SK-N-SH (cell line): Measurements from ENCODE around the gene SPAG4. TPM values are rescaled to one million over a fixed set of nuclear protein-coding genes. Genes with fewer than 3 reads are reported as not detected.

Experiments used
- CTCF ChIA-PET: fragments of 300-600, 350-600 bp; formaldehyde crosslinking; extraction: SDS; loops from one replicate; lab custom pipeline; 2021; lab: Yijun Ruan, JAX
- POLR2A ChIA-PET: fragments of 350-600 bp; sonication (Branson Sonifier 250); formaldehyde crosslinking; extraction: SDS; loops from one replicate; lab custom pipeline; 2020; ENCODE audit warnings: antibody characterized with exemption, inconsistent platforms; lab: Yijun Ruan, JAX
- DNase-seq: peaks from one replicate; pipeline ENCODE4 v3.0.0; 2012
- H2AFZ ChIP-seq: fragments of 200-600 bp; sonication (generic); 2 replicates; pipeline ENCODE4 v1.8.1; 2016; ENCODE audit warnings: antibody characterized with exemption, mild to moderate bottlenecking, low read depth
- H3F3A ChIP-seq: fragments of 200-600 bp; sonication (generic); replicated peaks from 2 replicates; pipeline ENCODE3; 2016; ENCODE audit warnings: antibody characterized with exemption, mild to moderate bottlenecking; ENCODE audit not compliant: insufficient read depth
- H3K27ac ChIP-seq, 2 experiments: fragments of 200-500 bp in 1 of 2; fragments of 200-600 bp in 1 of 2; sonication (Bioruptor generic) in 1 of 2; sonication (generic), shearing (Covaris generic) in 1 of 2; 2 replicates each; pipeline versions ENCODE4 v1.5.1 to v1.6.1; 2014 to 2016; ENCODE audit warnings: low read depth in 2 of 2, inconsistent platforms in 1 of 2, low read length in 1 of 2, mild to moderate bottlenecking in 1 of 2, mixed read lengths in 1 of 2
- H3K27me3 ChIP-seq: fragments of 200-600 bp; sonication (generic), shearing (Covaris generic); 2 replicates; pipeline ENCODE4 v1.6.1; 2016; ENCODE audit warnings: mixed run types; ENCODE audit not compliant: insufficient read depth
- H3K36me3 ChIP-seq, 2 experiments: fragments of 200-500 bp in 1 of 2; fragments of 200-600 bp in 1 of 2; sonication (Bioruptor generic) in 1 of 2; sonication (generic) in 1 of 2; replicated peaks in 1 of 2; 2 replicates each; pipeline versions ENCODE3 to v1.5.1; 2014 to 2016; ENCODE audit warnings: low read length in 1 of 2, mild to moderate bottlenecking in 1 of 2; ENCODE audit not compliant: insufficient read depth in 2 of 2, control insufficient read depth in 1 of 2
- H3K4me1 ChIP-seq, 2 experiments: fragments of 200-500 bp in 1 of 2; fragments of 200-600 bp in 1 of 2; sonication (Bioruptor generic) in 1 of 2; sonication (generic), shearing (Covaris generic) in 1 of 2; 2 replicates each; pipeline versions ENCODE4 v1.5.1 to v1.6.1; 2014 to 2016; ENCODE audit warnings: low read depth in 1 of 2, low read length in 1 of 2, mixed run types in 1 of 2; ENCODE audit not compliant: insufficient read depth in 2 of 2, control insufficient read depth in 1 of 2
- H3K4me2 ChIP-seq: fragments of 200-600 bp; sonication (generic), shearing (Covaris generic); 2 replicates; pipeline ENCODE4 v1.6.1; 2017; ENCODE audit warnings: mixed run types
- H3K4me3 ChIP-seq, 2 experiments: fragments of 200-500 bp in 1 of 2; fragments of 200-600 bp in 1 of 2; sonication (Bioruptor generic) in 1 of 2; sonication (generic), shearing (Covaris generic) in 1 of 2; 2 replicates each; pipeline versions ENCODE4 v1.5.1 to v1.8.1; 2014 to 2016; ENCODE audit warnings: low read depth in 2 of 2, inconsistent platforms in 1 of 2, low read length in 1 of 2, mild to moderate bottlenecking in 1 of 2, mixed read lengths in 1 of 2, moderate library complexity in 1 of 2
- H3K79me2 ChIP-seq: fragments of 200-600 bp; sonication (generic); 2 replicates; pipeline ENCODE4 v1.8.1; 2017; ENCODE audit warnings: mild to moderate bottlenecking; ENCODE audit not compliant: insufficient read depth
- H3K9ac ChIP-seq: fragments of 200-600 bp; sonication (generic); 2 replicates; pipeline ENCODE4 v1.6.1; 2017; ENCODE audit warnings: mixed run types
- H3K9me2 ChIP-seq: fragments of 200-600 bp; sonication (generic); 2 replicates; pipeline ENCODE4 v1.6.1; 2017; ENCODE audit warnings: mixed run types
- H3K9me3 ChIP-seq: fragments of 200-600 bp; sonication (generic); 2 replicates; pipeline ENCODE4 v1.6.1; 2017; ENCODE audit warnings: mixed run types, mild to moderate bottlenecking, moderate library complexity
- H4K20me1 ChIP-seq: fragments of 200-600 bp; sonication (generic); 2 replicates; pipeline ENCODE4 v1.6.1; 2017; ENCODE audit warnings: mild to moderate bottlenecking, mixed run types; ENCODE audit not compliant: insufficient read depth
- CHD2 ChIP-seq: fragments of 150-350 bp; IDR thresholded peaks from 2 replicates; pipeline ENCODE4 v1.6.1; 2018; ENCODE audit warnings: low read length; ENCODE audit not compliant: partially characterized antibody
- EP300 ChIP-seq, 2 experiments: IDR thresholded peaks; 2 replicates each; pipeline versions ENCODE4 v1.4.0 to v1.6.1; 2012; ENCODE audit warnings: borderline replicate concordance in 1 of 2, low read depth in 1 of 2, low read length in 1 of 2
- FOSL2 ChIP-seq: IDR thresholded peaks from 2 replicates; pipeline ENCODE4 v1.4.0; 2012; ENCODE audit warnings: low read depth, mild to moderate bottlenecking, moderate library complexity, borderline replicate concordance
- GABPA ChIP-seq: IDR thresholded peaks from 2 replicates; pipeline ENCODE4 v1.4.0; 2012; ENCODE audit warnings: low read depth, mild to moderate bottlenecking
- GATA2 ChIP-seq: sonication (generic); formaldehyde crosslinking; IDR thresholded peaks from 2 replicates; pipeline ENCODE4 v1.5.0; 2020; ENCODE audit warnings: mild to moderate bottlenecking, missing genetic modification reagents
- JUND ChIP-seq: IDR thresholded peaks from 2 replicates; pipeline ENCODE4 v1.4.0; 2012
- MEF2A ChIP-seq: IDR thresholded peaks from 2 replicates; pipeline ENCODE4 v1.4.0; 2012; ENCODE audit warnings: low read depth, borderline replicate concordance
- NFIC ChIP-seq: IDR thresholded peaks from 2 replicates; pipeline ENCODE4 v1.4.0; 2012; ENCODE audit warnings: borderline replicate concordance
- NRF1 ChIP-seq: IDR thresholded peaks from 2 replicates; pipeline ENCODE4 v1.6.1; 2012; ENCODE audit warnings: low read depth, mild to moderate bottlenecking, low read length
- POLR2AphosphoS5 ChIP-seq: IDR thresholded peaks from 2 replicates; pipeline ENCODE4 v1.6.1; 2012; ENCODE audit warnings: low read depth, low read length
- RAD21 ChIP-seq: IDR thresholded peaks from 2 replicates; pipeline ENCODE4 v1.6.1; 2012; ENCODE audit warnings: mild to moderate bottlenecking, low read length
- RFX5 ChIP-seq: IDR thresholded peaks from 2 replicates; pipeline ENCODE4 v1.6.1; 2012; ENCODE audit warnings: mild to moderate bottlenecking, improper control_type of control experiment, low read length
- SIN3A ChIP-seq: IDR thresholded peaks from 2 replicates; pipeline ENCODE4 v1.6.1; 2012; ENCODE audit warnings: low read depth, mild to moderate bottlenecking, low read length, moderate library complexity, borderline replicate concordance
- SMC3 ChIP-seq: IDR thresholded peaks from 2 replicates; pipeline ENCODE4 v1.6.1; 2012; ENCODE audit warnings: low read depth, low read length, improper control_type of control experiment
- TAF1 ChIP-seq: IDR thresholded peaks from 2 replicates; pipeline ENCODE4 v1.6.1; 2012; ENCODE audit warnings: low read depth, mild to moderate bottlenecking, low read length, moderate library complexity, borderline replicate concordance
- TEAD4 ChIP-seq: IDR thresholded peaks from 2 replicates; pipeline ENCODE4 v1.4.0; 2012; ENCODE audit warnings: mild to moderate bottlenecking, borderline replicate concordance; ENCODE audit not compliant: insufficient read depth
- WGBS: methylation state at CpG from one replicate; pipeline ENCODE4 v1.1.6; 2017; ENCODE audit warnings: low lambda C conversion rate; 5-methylcytosine and 5-hydroxymethylcytosine counted together
- polyA plus RNA-seq, 3 experiments: library from polyadenylated mRNA; depleted of rRNA; stranded (reverse); fragments of >200 nt; gene quantifications; 2 replicates each; pipeline ENCODE4 v1.2.3, GENCODE V29; 2012
- TF ChIP-seq, protein P1 (sequence below): IDR thresholded peaks from 2 replicates; pipeline ENCODE4 v1.4.0; 2012; ENCODE audit warnings: low read depth, borderline replicate concordance
- TF ChIP-seq, protein P2 (sequence below): fragments of 200-600 bp; sonication (generic); IDR thresholded peaks from 2 replicates; pipeline ENCODE4 v1.6.1; 2017; ENCODE audit warnings: antibody characterized with exemption, mild to moderate bottlenecking, moderate library complexity
- TF ChIP-seq, protein P3 (sequence below): IDR thresholded peaks from 2 replicates; pipeline ENCODE4 v1.4.0; 2012; ENCODE audit warnings: low read depth
- TF ChIP-seq, protein P4 (sequence below): fragments of 150-350 bp; IDR thresholded peaks from 2 replicates; pipeline ENCODE4 v1.6.1; 2016; ENCODE audit warnings: mild to moderate bottlenecking, low read depth, low read length
- TF ChIP-seq, protein P5 (sequence below): IDR thresholded peaks from 2 replicates; pipeline ENCODE4 v1.4.0; 2012; ENCODE audit warnings: low read depth, borderline replicate concordance
- TF ChIP-seq, protein P6 (sequence below): IDR thresholded peaks from 2 replicates; pipeline ENCODE4; 2012

The SPAG4 gene
- polyA plus RNA-seq, 1 of the 3 experiments (the other 2 are of a cell fraction), result 6.9 TPM

DNA sequence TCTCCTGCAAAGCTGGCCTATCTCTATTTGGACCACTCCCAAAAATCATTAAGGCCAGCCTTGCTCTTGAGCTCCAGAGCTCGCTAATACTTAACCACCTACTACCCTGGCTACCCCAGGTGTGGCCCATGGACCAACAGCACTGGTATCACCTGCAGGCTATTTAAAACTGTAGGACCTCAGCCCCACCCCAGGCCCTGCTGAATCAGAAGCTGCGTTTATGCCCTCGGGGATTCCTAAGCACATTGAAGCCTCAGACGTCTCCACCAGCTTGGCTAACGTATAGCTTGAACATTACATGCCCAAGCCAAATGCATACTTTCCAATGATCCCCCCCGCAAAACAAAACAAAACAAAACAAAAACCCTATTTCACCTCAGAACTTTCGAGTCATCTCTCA is 19.7 kb upstream of the SPAG4 start (continued):
- no peak for TF ChIP-seq TAF1
- no peak for TF ChIP-seq FOSL2
- TF ChIP-seq, protein P1, sequence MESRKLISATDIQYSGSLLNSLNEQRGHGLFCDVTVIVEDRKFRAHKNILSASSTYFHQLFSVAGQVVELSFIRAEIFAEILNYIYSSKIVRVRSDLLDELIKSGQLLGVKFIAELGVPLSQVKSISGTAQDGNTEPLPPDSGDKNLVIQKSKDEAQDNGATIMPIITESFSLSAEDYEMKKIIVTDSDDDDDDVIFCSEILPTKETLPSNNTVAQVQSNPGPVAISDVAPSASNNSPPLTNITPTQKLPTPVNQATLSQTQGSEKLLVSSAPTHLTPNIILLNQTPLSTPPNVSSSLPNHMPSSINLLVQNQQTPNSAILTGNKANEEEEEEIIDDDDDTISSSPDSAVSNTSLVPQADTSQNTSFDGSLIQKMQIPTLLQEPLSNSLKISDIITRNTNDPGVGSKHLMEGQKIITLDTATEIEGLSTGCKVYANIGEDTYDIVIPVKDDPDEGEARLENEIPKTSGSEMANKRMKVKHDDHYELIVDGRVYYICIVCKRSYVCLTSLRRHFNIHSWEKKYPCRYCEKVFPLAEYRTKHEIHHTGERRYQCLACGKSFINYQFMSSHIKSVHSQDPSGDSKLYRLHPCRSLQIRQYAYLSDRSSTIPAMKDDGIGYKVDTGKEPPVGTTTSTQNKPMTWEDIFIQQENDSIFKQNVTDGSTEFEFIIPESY, result no peak

DNA sequence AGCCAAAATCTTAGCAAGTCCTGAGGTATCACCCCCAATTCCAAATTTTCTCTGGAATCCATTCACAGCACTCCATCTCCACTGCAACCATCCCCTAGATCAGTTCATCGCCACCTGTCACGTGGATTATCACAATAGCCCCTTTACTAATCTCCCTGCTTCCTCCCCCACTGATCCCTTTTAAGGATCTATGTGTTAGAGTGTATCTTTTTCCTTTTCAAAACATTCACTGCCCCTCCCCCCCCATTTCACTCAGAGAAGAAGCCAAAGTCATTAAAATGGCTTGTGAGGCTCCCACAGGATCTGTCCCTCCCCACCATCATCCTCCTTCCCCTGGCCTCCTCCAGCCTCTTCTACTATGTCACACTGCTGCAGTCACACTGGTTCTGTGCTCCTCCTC is 18.4 kb upstream of the SPAG4 start:
- H4K20me1 ChIP-seq, result no peaks in the 10 kb centered on the region
- H3K36me3 ChIP-seq, result no peaks in the 10 kb centered on the region
- 80% methylated on average over 2 of the region's 2 CpGs for WGBS
- ChIA-PET POLR2A (no interaction called here), CTCF (interaction anchor here (1.1 to 2.1 kb wide), 4 partner anchors 8 to 23 kb away, joined by 3 to 5 read pairs (median 4); no protein-coding TSS in a partner anchor)
- no peaks in the 10 kb centered on the region for H3K9me2 ChIP-seq
- H3K27ac ChIP-seq, result no peak overlapping the region
- H3K4me3 ChIP-seq, result no peak overlapping the region
- H2AFZ ChIP-seq, result no peak overlapping the region
- no peak for DNase-seq
- peaks cover 0 to 12% of the 10 kb centered on the region in 2 experiments; a peak in 1 of 4 replicates for H3K4me1 ChIP-seq
- no peak overlapping the region for H3K9ac ChIP-seq
- no peaks in the 10 kb centered on the region for H3K27me3 ChIP-seq
- H3K9me3 ChIP-seq, result no peaks in the 10 kb centered on the region
- H3K4me2 ChIP-seq, result no peak overlapping the region
- H3K79me2 ChIP-seq, result no peaks in the 10 kb centered on the region
- H3F3A ChIP-seq, result no peaks in the 10 kb centered on the region
- TF ChIP-seq EP300 (IDR thresholded peaks at IDR 0.05; ENCODE audit: borderline replicate concordance in 1 of 2, low read depth in 1 of 2, low read length in 1 of 2) (no peak), CHD2 (no peak), TEAD4 (no peak), NFIC (no peak), RFX5 (no peak), MEF2A (no peak), POLR2AphosphoS5 (no peak), TAF1 (no peak), SIN3A (no peak), RAD21 (no peak), SMC3 (no peak), GABPA (no peak), JUND (no peak), NRF1 (no peak), GATA2 (CRISPR knock-in tag) (no peak)
- TF ChIP-seq, protein P2, sequence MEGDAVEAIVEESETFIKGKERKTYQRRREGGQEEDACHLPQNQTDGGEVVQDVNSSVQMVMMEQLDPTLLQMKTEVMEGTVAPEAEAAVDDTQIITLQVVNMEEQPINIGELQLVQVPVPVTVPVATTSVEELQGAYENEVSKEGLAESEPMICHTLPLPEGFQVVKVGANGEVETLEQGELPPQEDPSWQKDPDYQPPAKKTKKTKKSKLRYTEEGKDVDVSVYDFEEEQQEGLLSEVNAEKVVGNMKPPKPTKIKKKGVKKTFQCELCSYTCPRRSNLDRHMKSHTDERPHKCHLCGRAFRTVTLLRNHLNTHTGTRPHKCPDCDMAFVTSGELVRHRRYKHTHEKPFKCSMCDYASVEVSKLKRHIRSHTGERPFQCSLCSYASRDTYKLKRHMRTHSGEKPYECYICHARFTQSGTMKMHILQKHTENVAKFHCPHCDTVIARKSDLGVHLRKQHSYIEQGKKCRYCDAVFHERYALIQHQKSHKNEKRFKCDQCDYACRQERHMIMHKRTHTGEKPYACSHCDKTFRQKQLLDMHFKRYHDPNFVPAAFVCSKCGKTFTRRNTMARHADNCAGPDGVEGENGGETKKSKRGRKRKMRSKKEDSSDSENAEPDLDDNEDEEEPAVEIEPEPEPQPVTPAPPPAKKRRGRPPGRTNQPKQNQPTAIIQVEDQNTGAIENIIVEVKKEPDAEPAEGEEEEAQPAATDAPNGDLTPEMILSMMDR, result no peak
- TF ChIP-seq, protein P3, sequence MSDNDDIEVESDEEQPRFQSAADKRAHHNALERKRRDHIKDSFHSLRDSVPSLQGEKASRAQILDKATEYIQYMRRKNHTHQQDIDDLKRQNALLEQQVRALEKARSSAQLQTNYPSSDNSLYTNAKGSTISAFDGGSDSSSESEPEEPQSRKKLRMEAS, result no peak
- TF ChIP-seq, protein P4, sequence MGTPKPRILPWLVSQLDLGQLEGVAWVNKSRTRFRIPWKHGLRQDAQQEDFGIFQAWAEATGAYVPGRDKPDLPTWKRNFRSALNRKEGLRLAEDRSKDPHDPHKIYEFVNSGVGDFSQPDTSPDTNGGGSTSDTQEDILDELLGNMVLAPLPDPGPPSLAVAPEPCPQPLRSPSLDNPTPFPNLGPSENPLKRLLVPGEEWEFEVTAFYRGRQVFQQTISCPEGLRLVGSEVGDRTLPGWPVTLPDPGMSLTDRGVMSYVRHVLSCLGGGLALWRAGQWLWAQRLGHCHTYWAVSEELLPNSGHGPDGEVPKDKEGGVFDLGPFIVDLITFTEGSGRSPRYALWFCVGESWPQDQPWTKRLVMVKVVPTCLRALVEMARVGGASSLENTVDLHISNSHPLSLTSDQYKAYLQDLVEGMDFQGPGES, result no peak
- TF ChIP-seq, protein P5, sequence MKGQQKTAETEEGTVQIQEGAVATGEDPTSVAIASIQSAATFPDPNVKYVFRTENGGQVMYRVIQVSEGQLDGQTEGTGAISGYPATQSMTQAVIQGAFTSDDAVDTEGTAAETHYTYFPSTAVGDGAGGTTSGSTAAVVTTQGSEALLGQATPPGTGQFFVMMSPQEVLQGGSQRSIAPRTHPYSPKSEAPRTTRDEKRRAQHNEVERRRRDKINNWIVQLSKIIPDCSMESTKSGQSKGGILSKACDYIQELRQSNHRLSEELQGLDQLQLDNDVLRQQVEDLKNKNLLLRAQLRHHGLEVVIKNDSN, result no peak
- TF ChIP-seq, protein P6, sequence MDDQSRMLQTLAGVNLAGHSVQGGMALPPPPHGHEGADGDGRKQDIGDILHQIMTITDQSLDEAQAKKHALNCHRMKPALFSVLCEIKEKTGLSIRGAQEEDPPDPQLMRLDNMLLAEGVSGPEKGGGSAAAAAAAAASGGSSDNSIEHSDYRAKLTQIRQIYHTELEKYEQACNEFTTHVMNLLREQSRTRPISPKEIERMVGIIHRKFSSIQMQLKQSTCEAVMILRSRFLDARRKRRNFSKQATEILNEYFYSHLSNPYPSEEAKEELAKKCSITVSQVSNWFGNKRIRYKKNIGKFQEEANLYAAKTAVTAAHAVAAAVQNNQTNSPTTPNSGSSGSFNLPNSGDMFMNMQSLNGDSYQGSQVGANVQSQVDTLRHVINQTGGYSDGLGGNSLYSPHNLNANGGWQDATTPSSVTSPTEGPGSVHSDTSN, result no peak
